Osteoblast (primary cell): Measurements from ENCODE around the gene CLUH. TPM values are rescaled to one million over a fixed set of nuclear protein-coding genes. Genes with fewer than 3 reads are reported as not detected.

Experiments
- DNase-seq: peaks from one replicate; pipeline ENCODE4 v3.0.0; 2011; ENCODE audit warnings: low spot score, mixed read lengths; ENCODE audit not compliant: insufficient read length; ENCODE audit errors: missing footprints
- H2AFZ ChIP-seq: 2 replicates; pipeline ENCODE4 v1.6.0; 2011; ENCODE audit warnings: mild to moderate bottlenecking, low read length
- H3K27ac ChIP-seq: 2 replicates; pipeline ENCODE4 v1.5.1; 2011; ENCODE audit warnings: mild to moderate bottlenecking, low read depth, low read length, moderate library complexity
- H3K27me3 ChIP-seq: 2 replicates; pipeline ENCODE4 v1.6.0; 2012; ENCODE audit warnings: mild to moderate bottlenecking, control low read depth, inconsistent platforms, low read length, moderate library complexity; ENCODE audit not compliant: insufficient read depth
- H3K36me3 ChIP-seq: 2 replicates; pipeline ENCODE4 v1.5.1; 2011; ENCODE audit warnings: mild to moderate bottlenecking, low read length, control low read depth, moderate library complexity; ENCODE audit not compliant: insufficient read depth
- H3K4me1 ChIP-seq: 2 replicates; pipeline ENCODE4 v1.5.1; 2011; ENCODE audit warnings: mild to moderate bottlenecking, low read length, control low read depth, moderate library complexity; ENCODE audit not compliant: insufficient read depth
- H3K4me2 ChIP-seq: 2 replicates; pipeline ENCODE4 v1.6.0; 2011; ENCODE audit warnings: mild to moderate bottlenecking, low read length; ENCODE audit not compliant: insufficient read depth
- H3K4me3 ChIP-seq: fragments of 200-600 bp; sonication (generic); 3 replicates; pipeline ENCODE4 v1.5.1; 2012; ENCODE audit warnings: mild to moderate bottlenecking, low read length, inconsistent platforms; ENCODE audit not compliant: insufficient read depth
- H3K79me2 ChIP-seq: 2 replicates; pipeline ENCODE4 v1.6.0; 2012; ENCODE audit warnings: mild to moderate bottlenecking, low read length, control low read depth, inconsistent platforms; ENCODE audit not compliant: insufficient read depth
- H3K9me3 ChIP-seq: 2 replicates; pipeline ENCODE4 v1.5.1; 2011; ENCODE audit warnings: low read depth, low read length, control low read depth
- H4K20me1 ChIP-seq: 2 replicates; pipeline ENCODE4 v1.6.0; 2012; ENCODE audit warnings: mild to moderate bottlenecking, low read length, control low read depth; ENCODE audit not compliant: insufficient read depth
- CTCF ChIP-seq: IDR thresholded peaks from 2 replicates; pipeline ENCODE4 v1.5.1; 2011; ENCODE audit warnings: mild to moderate bottlenecking, low read depth, low read length, moderate library complexity; ENCODE audit errors: extremely low read depth
- total RNA-seq: library from RNA; depleted of rRNA; stranded (reverse); fragments of >200 nt; gene quantifications from 2 replicates; pipeline ENCODE4 v1.2.3, GENCODE V29; 2012

The CLUH gene
- total RNA-seq, 1 donor, result 41.6 TPM

- peak overlapping the region; percentile 7 for H3K4me3 ChIP-seq
- H3K9me3 ChIP-seq, result no peaks in the 10 kb centered on the region
- peaks cover 59% of the 10 kb centered on the region for H4K20me1 ChIP-seq
- no peak for TF ChIP-seq CTCF
- H3K4me2 ChIP-seq, result peak overlapping the region; percentile 45
- peaks cover 47% of the 10 kb centered on the region for H3K4me1 ChIP-seq
- no peak overlapping the region for H2AFZ ChIP-seq
- H3K27me3 ChIP-seq, result no peaks in the 10 kb centered on the region
- H3K79me2 ChIP-seq, result peaks cover 79% of the 10 kb centered on the region
- DNase-seq, result peak; percentile 92
- H3K27ac ChIP-seq, result peak overlapping the region; percentile 37
- no peaks in the 10 kb centered on the region for H3K36me3 ChIP-seq
Observed at GRCh38 chr17:2708585-2709182, 2.9 kb downstream of the CLUH start.

GRCh38 chr17:2707721-2708584, 3.6 kb downstream of the CLUH start:
- Histone ChIP-seq H3K4me3 (peak overlapping the region; percentile 10), H2AFZ (no peak overlapping the region), H3K27ac (peak overlapping the region; percentile 37), H3K27me3 (no peaks in the 10 kb centered on the region), H3K4me1 (peaks cover 47% of the 10 kb centered on the region), H4K20me1 (peaks cover 61% of the 10 kb centered on the region), H3K79me2 (peaks cover 79% of the 10 kb centered on the region), H3K9me3 (no peaks in the 10 kb centered on the region), H3K36me3 (no peaks in the 10 kb centered on the region), H3K4me2 (peak overlapping the region; percentile 45)
- peak; percentile 43 for TF ChIP-seq CTCF
- DNase-seq, result peak; percentile 95

GRCh38 chr17:2706911-2707510, 4.6 kb downstream of the CLUH start:
- Histone ChIP-seq H3K79me2 (peaks cover 77% of the 10 kb centered on the region), H3K4me1 (peaks cover 42% of the 10 kb centered on the region), H3K9me3 (no peaks in the 10 kb centered on the region), H3K36me3 (peaks cover 6% of the 10 kb centered on the region), H3K4me2 (no peak overlapping the region), H3K27me3 (no peaks in the 10 kb centered on the region), H2AFZ (no peak overlapping the region), H4K20me1 (peaks cover 61% of the 10 kb centered on the region), H3K4me3 (no peak overlapping the region), H3K27ac (no peak overlapping the region)
- DNase-seq, result peak; percentile 87
- TF ChIP-seq CTCF, result no peak
